ENCODE results near the gene TMEM184A.

DNA sequence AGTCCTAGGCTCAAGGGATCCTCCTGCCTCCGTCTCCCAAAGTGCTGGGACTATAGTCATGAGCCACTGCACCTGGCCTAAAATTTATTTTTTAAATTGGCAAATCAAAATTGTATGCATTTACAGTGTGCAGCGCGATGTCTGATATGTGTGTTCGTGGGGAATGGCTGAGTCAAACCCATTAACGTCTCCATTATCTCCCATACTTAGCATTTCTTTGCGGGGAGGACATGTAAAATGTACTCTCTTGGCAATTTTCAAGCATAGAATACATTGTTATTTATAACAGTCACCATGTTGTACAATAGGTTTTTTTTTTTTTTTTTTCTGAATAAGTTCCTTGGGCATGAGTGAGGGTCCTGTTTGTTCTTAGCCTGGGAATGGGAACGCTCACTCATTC lies 3.8 kb downstream of the TMEM184A start:
- no peak for TF ChIP-seq CTCF (IDR thresholded peaks at IDR 0.05)
- TF ChIP-seq POLR2A (IDR thresholded peaks at IDR 0.05), result no peak

All from heart left ventricle (tissue), 13 donors.